SW 1271 (cell line): Measurements from ENCODE around the gene TTLL8.
A peak's percentile ranks its signal among the peaks of the same experiment; 100 is the strongest.

Experiments used
- DNase-seq, 2 experiments: peaks; one replicate each; lab custom pipeline; 2025; lab: John Stamatoyannopoulos, UW

The TTLL8 gene

GRCh38 chr22:50041361-50042065 lies 16.6 kb downstream of the TTLL8 start:
- DNase-seq, result no peak

GRCh38 chr22:50040717-50041116 lies 17.4 kb downstream of the TTLL8 start:
- no peak for DNase-seq

- no peak for DNase-seq
Observed at GRCh38 chr22:50039669-50040443, 18.2 kb downstream of the TTLL8 start.

- DNase-seq, result no peak
Observed at GRCh38 chr22:50035976-50036724, 21.9 kb downstream of the TTLL8 start.

GRCh38 chr22:50035131-50035881 lies 22.8 kb downstream of the TTLL8 start:
- DNase-seq, result no peak

- no peak for DNase-seq
Observed at GRCh38 chr22:50034126-50035081, 23.7 kb downstream of the TTLL8 start.

GRCh38 chr22:50032941-50033601 lies 25.0 kb downstream of the TTLL8 start:
- no peak for DNase-seq

- no peak for DNase-seq
Observed at GRCh38 chr22:50032109-50032871, 25.8 kb downstream of the TTLL8 start.

- DNase-seq, result no peak
Observed at GRCh38 chr22:50031189-50032091, 26.7 kb downstream of the TTLL8 start.

- DNase-seq, result peak in 1 of 2 experiments; percentile 16
Observed at GRCh38 chr22:50030297-50031188, 27.6 kb downstream of the TTLL8 start.

- DNase-seq, result peak in 1 of 2 experiments; percentile 9
Observed at GRCh38 chr22:50027639-50028537, 30.2 kb downstream of the TTLL8 start.

- no peak for DNase-seq
Observed at GRCh38 chr22:50025993-50026392, 32.1 kb downstream of the TTLL8 start.

GRCh38 chr22:50022171-50022819 lies 35.8 kb downstream of the TTLL8 start:
- no peak for DNase-seq

GRCh38 chr22:50020606-50021005 lies 37.5 kb downstream of the TTLL8 start:
- DNase-seq, result no peak

GRCh38 chr22:50019316-50019715 lies 38.8 kb downstream of the TTLL8 start:
- no peak for DNase-seq
